HPDE6-E6E7 (cell line): ENCODE results near the gene AHNAK2.
"Not testable (repeated sequence)": the region's sequence is repeated elsewhere in the genome, so short reads cannot be mapped to it uniquely, and the experiment has no call there.

Experiments used
- DNase-seq: peaks from one replicate; pipeline ENCODE4 v3.0.0; 2011; ENCODE audit warnings: missing footprints; ENCODE audit errors: extremely low spot score

The AHNAK2 gene

GRCh38 chr14:104977681-104978653 lies at the start of gene AHNAK2:
Gene AHNAK2, minus strand, starts transcription at chr14:104978374. Its CDS starts 137 bp downstream, at chr14:104978237.
- peak; percentile 74 for DNase-seq

- DNase-seq, result not testable (repeated sequence)
Observed at GRCh38 chr14:105027718-105028117, 49.5 kb upstream of the AHNAK2 start.

- DNase-seq, result no peak
Observed at GRCh38 chr14:105026802-105027563, 48.8 kb upstream of the AHNAK2 start.

GRCh38 chr14:105026033-105026785 lies 48.0 kb upstream of the AHNAK2 start:
- no peak for DNase-seq

- no peak for DNase-seq
Observed at GRCh38 chr14:105025429-105025828, 47.3 kb upstream of the AHNAK2 start.

GRCh38 chr14:105023791-105024480 lies 45.8 kb upstream of the AHNAK2 start:
- no peak for DNase-seq

GRCh38 chr14:105023144-105023543 lies 45.0 kb upstream of the AHNAK2 start:
- no peak for DNase-seq

- DNase-seq, result no peak
Observed at GRCh38 chr14:105022276-105022670, 44.1 kb upstream of the AHNAK2 start.

- no peak for DNase-seq
Observed at GRCh38 chr14:105021656-105022275, 43.6 kb upstream of the AHNAK2 start.

- DNase-seq, result peak; percentile 88
Observed at GRCh38 chr14:105020815-105021655, 42.9 kb upstream of the AHNAK2 start, which contains the start of gene CDCA4. Gene CDCA4, minus strand, starts transcription at chr14:105021083. Its CDS starts 9,154 bp downstream, at chr14:105011929.

GRCh38 chr14:105019861-105020814 lies 42.0 kb upstream of the AHNAK2 start:
- DNase-seq, result no peak

GRCh38 chr14:105018414-105018813 lies 40.2 kb upstream of the AHNAK2 start:
- no peak for DNase-seq

- DNase-seq, result no peak
Observed at GRCh38 chr14:105015905-105016304, 37.7 kb upstream of the AHNAK2 start.

GRCh38 chr14:105015242-105015641 lies 37.1 kb upstream of the AHNAK2 start:
- no peak for DNase-seq

- no peak for DNase-seq
Observed at GRCh38 chr14:105014631-105015030, 36.5 kb upstream of the AHNAK2 start.

- no peak for DNase-seq
Observed at GRCh38 chr14:105014032-105014431, 35.9 kb upstream of the AHNAK2 start.

- DNase-seq, result no peak
Observed at GRCh38 chr14:105013150-105013785, 35.1 kb upstream of the AHNAK2 start.
